ENCODE measurements around the gene TSPAN18. TPM values are rescaled to one million over a fixed set of nuclear protein-coding genes. Genes with fewer than 3 reads are reported as not detected.

TSPAN18 gene
- total RNA-seq, 1 experiment from 2014 or later: 18.3 TPM

GRCh38 chr11:44692460-44692859 lies 34.3 kb upstream of the TSPAN18 start:
- BruUV-seq (replicated peaks): no TSS peak

GRCh38 chr11:44693654-44694119 lies 33.1 kb upstream of the TSPAN18 start:
- ChIA-PET POLR2A (no interaction called here), CTCF (no interaction called here), RAD21 (ENCODE audit: low non-redundant PET in 1 of 2, low total read pairs in 2 of 2, uncharacterized antibody in 2 of 2, unreplicated experiment in 2 of 2) (no interaction called here)
- no peaks in the 10 kb centered on the region for H3K79me2 ChIP-seq (ENCODE audit: insufficient read depth, low read length)
- no peak for DNase-seq (ENCODE audit: low read depth, low spot score)
- no peaks in the 10 kb centered on the region for H3K9me2 ChIP-seq (ENCODE audit: insufficient read depth)
- no TSS peak for BruUV-seq (replicated peaks)
- H2AFZ ChIP-seq (ENCODE audit: low read depth, low read length, poor library complexity, severe bottlenecking): no peak overlapping the region
- H3K9me3 ChIP-seq (ENCODE audit: control insufficient read depth in 1 of 2, insufficient read depth in 1 of 2, low read depth in 1 of 2, low read length in 2 of 2): no peaks in the 10 kb centered on the region
- intact Hi-C loops (cut with micrococcal nuclease): no loop called here
- H3K27ac ChIP-seq (ENCODE audit: low read depth, low read length): no peak overlapping the region
- no peaks in the 10 kb centered on the region for H3K36me3 ChIP-seq (ENCODE audit: control insufficient read depth in 1 of 2, insufficient read depth in 2 of 2, low read length in 2 of 2)
- no peak overlapping the region for H3K4me2 ChIP-seq (ENCODE audit: low read length)
- H3K27me3 ChIP-seq (ENCODE audit: insufficient read depth, low read length): 0 out of 2 replicates have a peak, but pooled peaks cover 2% of the 10 kb centered on the region
- H3K4me3 ChIP-seq (replicated peaks in 1 of 2; ENCODE audit: low read depth in 1 of 2, low read length in 2 of 2): no peak overlapping the region
- no peak for ATAC-seq
- TF ChIP-seq ELF1 (IDR thresholded peaks at IDR 0.05; ENCODE audit: borderline replicate concordance, low read depth): no peak
- TF ChIP-seq ZBTB33 (IDR thresholded peaks at IDR 0.05; ENCODE audit: extremely low read depth, insufficient replicate concordance, low read length): no peak
- TF ChIP-seq POLR2A (IDR thresholded peaks at IDR 0.05; ENCODE audit: borderline replicate concordance, extremely low read depth, insufficient read depth, insufficient read length): no peak
- no peak for TF ChIP-seq FOSL1 (IDR thresholded peaks at IDR 0.05; ENCODE audit: low read depth)
- no peak for TF ChIP-seq JUND (IDR thresholded peaks at IDR 0.05)
- no peak for TF ChIP-seq SRF (IDR thresholded peaks at IDR 0.05; ENCODE audit: low read depth)
- TF ChIP-seq TCF7L2 (IDR thresholded peaks at IDR 0.05; ENCODE audit: borderline replicate concordance, extremely low read depth, insufficient read depth, insufficient read length): no peak
- no peak for TF ChIP-seq MAX (IDR thresholded peaks at IDR 0.05)
- no peak for TF ChIP-seq POLR2AphosphoS5 (IDR thresholded peaks at IDR 0.05; ENCODE audit: low read depth, low read length)
- no peak for TF ChIP-seq REST (IDR thresholded peaks at IDR 0.05; ENCODE audit: low read depth)
- no peak for TF ChIP-seq EZH2phosphoT487 (IDR thresholded peaks at IDR 0.05; ENCODE audit: borderline replicate concordance)
- no peak for TF ChIP-seq EGR1 (IDR thresholded peaks at IDR 0.05; ENCODE audit: low read depth)
- no peak for TF ChIP-seq RAD21 (IDR thresholded peaks at IDR 0.05; ENCODE audit: low read depth)
- TF ChIP-seq ZNF274 (IDR thresholded peaks at IDR 0.05; ENCODE audit: low read depth, low read length): no peak
- no peak for TF ChIP-seq ATF3 (IDR thresholded peaks at IDR 0.05)
- no peak for TF ChIP-seq SP1 (IDR thresholded peaks at IDR 0.05; ENCODE audit: low read depth)
- H4K20me1 ChIP-seq (ENCODE audit: insufficient read depth): no peaks in the 10 kb centered on the region
- H3K9ac ChIP-seq (ENCODE audit: low read length): no peak overlapping the region
- H3K4me1 ChIP-seq (ENCODE audit: control insufficient read depth in 1 of 2, insufficient read depth in 2 of 2, low read length in 2 of 2): no peaks in the 10 kb centered on the region

More at GRCh38 chr11:44692460-44692859, 34.3 kb upstream of the TSPAN18 start:
- ChIA-PET POLR2A (no interaction called here), CTCF (no interaction called here), RAD21 (ENCODE audit: low non-redundant PET in 1 of 2, low total read pairs in 2 of 2, uncharacterized antibody in 2 of 2, unreplicated experiment in 2 of 2) (no interaction called here)
- H3K9me2 ChIP-seq (ENCODE audit: insufficient read depth): no peaks in the 10 kb centered on the region
- H3K27ac ChIP-seq (ENCODE audit: low read depth, low read length): no peak overlapping the region
- H3K27me3 ChIP-seq (ENCODE audit: insufficient read depth, low read length): 0 out of 2 replicates have a peak, but pooled peaks cover 6% of the 10 kb centered on the region
- ATAC-seq: no peak
- H3K79me2 ChIP-seq (ENCODE audit: insufficient read depth, low read length): no peaks in the 10 kb centered on the region
- no peak overlapping the region for H2AFZ ChIP-seq (ENCODE audit: low read depth, low read length, poor library complexity, severe bottlenecking)
- no peak overlapping the region for H3K4me2 ChIP-seq (ENCODE audit: low read length)
- H4K20me1 ChIP-seq (ENCODE audit: insufficient read depth): no peaks in the 10 kb centered on the region
- H3K36me3 ChIP-seq (ENCODE audit: control insufficient read depth in 1 of 2, insufficient read depth in 2 of 2, low read length in 2 of 2): no peaks in the 10 kb centered on the region
- TF ChIP-seq TCF7L2 (IDR thresholded peaks at IDR 0.05; ENCODE audit: borderline replicate concordance, extremely low read depth, insufficient read depth, insufficient read length): no peak
- TF ChIP-seq SIN3A (IDR thresholded peaks at IDR 0.05; ENCODE audit: low read depth): no peak
- intact Hi-C loops (cut with micrococcal nuclease): no loop called here
- DNase-seq (ENCODE audit: low read depth, low spot score): no peak
- no peaks in the 10 kb centered on the region for H3K9me3 ChIP-seq (ENCODE audit: control insufficient read depth in 1 of 2, insufficient read depth in 1 of 2, low read depth in 1 of 2, low read length in 2 of 2)
- no peak overlapping the region for H3K4me3 ChIP-seq (replicated peaks in 1 of 2; ENCODE audit: low read depth in 1 of 2, low read length in 2 of 2)
- H3K9ac ChIP-seq (ENCODE audit: low read length): no peak overlapping the region
- H3K4me1 ChIP-seq (ENCODE audit: control insufficient read depth in 1 of 2, insufficient read depth in 2 of 2, low read length in 2 of 2): no peaks in the 10 kb centered on the region

Data from HCT116 (cell line).